GM13977 (cell line): ENCODE measurements around the gene ERICH6B.

Experiments
- DNase-seq: peaks from one replicate; pipeline ENCODE4 v3.0.0; 2012; ENCODE audit warnings: low spot score
- CTCF ChIP-seq: IDR thresholded peaks from 2 replicates; pipeline ENCODE4 v1.5.1; 2012; ENCODE audit warnings: mild to moderate bottlenecking, control low read depth; ENCODE audit not compliant: insufficient read depth; ENCODE audit errors: extremely low read depth, missing control alignments
- in situ Hi-C: fragments of 300-500 bp; cut with MboI; formaldehyde crosslinking; loops from one replicate; pipeline ENCODE4 v1.12.0; 2022; ENCODE audit warnings: low sequenced_read_pairs, low pct_unique_long_range_greater_than_20kb, mixed read lengths, inconsistent platforms; ENCODE audit not compliant: unreplicated experiment

Gene ERICH6B

GRCh38 chr13:45575146-45575829 lies 40.3 kb downstream of the ERICH6B start:
- no peak for DNase-seq
- in situ Hi-C loops: no loop called here
- no peak for TF ChIP-seq CTCF

GRCh38 chr13:45565331-45565730 lies 50.2 kb downstream of the ERICH6B start:
- in situ Hi-C loops: no loop called here
- no peak for DNase-seq
- no peak for TF ChIP-seq CTCF

- in situ Hi-C loops: no loop called here
- TF ChIP-seq CTCF: no peak
- no peak for DNase-seq
These were observed 51.3 kb downstream of the ERICH6B start for GRCh38 chr13:45564133-45564776.

GRCh38 chr13:45554604-45555109 lies 60.9 kb downstream of the ERICH6B start:
- no peak for TF ChIP-seq CTCF
- DNase-seq: no peak
- in situ Hi-C loops: no loop called here

- no peak for TF ChIP-seq CTCF
- DNase-seq: no peak
- in situ Hi-C loops: no loop called here
These were observed 67.3 kb downstream of the ERICH6B start for GRCh38 chr13:45548281-45548680.

GRCh38 chr13:45546410-45546765 lies 69.2 kb downstream of the ERICH6B start:
- in situ Hi-C loops: no loop called here

More at GRCh38 chr13:45546410-45546765, 69.2 kb downstream of the ERICH6B start:
- no peak for DNase-seq
- TF ChIP-seq CTCF: no peak
